Articular chondrocyte of knee joint (primary cell): ENCODE data around the gene CCDC74A. TPM values are rescaled to one million over a fixed set of nuclear protein-coding genes. Genes with fewer than 3 reads are reported as not detected.

ENCODE experiments used
- total RNA-seq: library from RNA; depleted of rRNA; stranded (reverse); fragments of >200 nt; gene quantifications from 2 replicates; pipeline ENCODE4 v1.2.3, GENCODE V29; 2012

CCDC74A gene
- total RNA-seq = 6.9 and 12.6 TPM in 2 replicates

GRCh38 chr2:131527131-131528001, at the start of gene CCDC74A:
TSS of gene CCDC74A (plus strand) at chr2:131527888. CDS start at chr2:131527971, 83 bp downstream.

DNA sequence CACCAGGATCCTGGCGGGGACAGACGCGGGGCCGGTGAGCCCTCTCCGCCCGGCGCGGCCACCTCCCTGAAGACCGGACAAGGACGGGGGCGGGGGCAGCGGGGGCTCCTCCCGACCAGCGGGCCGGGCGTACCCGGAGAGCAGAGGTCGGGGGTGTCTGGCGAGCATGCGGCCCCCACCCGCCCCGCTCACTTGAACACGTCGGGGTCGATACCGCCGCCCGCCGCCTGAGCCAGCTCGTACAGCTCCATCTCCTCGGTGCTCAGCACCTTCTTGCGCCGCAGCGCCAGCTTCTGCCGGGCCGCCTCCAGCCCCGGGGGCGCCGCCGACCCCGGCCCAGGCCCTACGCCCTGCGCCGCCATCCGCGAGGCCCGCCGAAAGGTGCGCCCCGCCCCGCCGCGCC, 35.7 kb upstream of the CCDC74A start, which contains the start of gene MZT2A:
Gene MZT2A, minus strand, starts transcription at position 383 of the 403 bp plus-strand sequence. Its CDS starts 21 bp downstream, at position 362.

Other genes starting within 250 kb of the CCDC74A start
- under 0.01 and 0.11 TPM in 2 replicates for gene RAB6D, start 163.7 kb upstream of the CCDC74A start, total RNA-seq
- gene TUBA3D, start 51.8 kb upstream of the CCDC74A start, total RNA-seq = not detected in 2 replicates
- 42.2 and 53.1 TPM in 2 replicates for gene MZT2A, start 35.5 kb upstream of the CCDC74A start, total RNA-seq